IPS DF 19.7 (cell line): ENCODE data around the gene SSBP1.
"Not testable (repeated sequence)": the region's sequence is repeated elsewhere in the genome, so short reads cannot be mapped to it uniquely, and the experiment has no call there.

Source experiments
- DNase-seq: peaks from one replicate; pipeline ENCODE4 v3.0.0-alpha.2; 2013; ENCODE audit warnings: low read depth, low spot score

The SSBP1 gene

GRCh38 chr7:141737836-141738591, at the start of gene SSBP1:
Gene SSBP1 (plus strand): TSS chr7:141738358. CDS start chr7:141739167, 809 bp downstream.
- peak; percentile 90 for DNase-seq

GRCh38 chr7:141689072-141689825, 48.9 kb upstream of the SSBP1 start:
- DNase-seq, result not testable (repeated sequence)

GRCh38 chr7:141691540-141691939, 46.6 kb upstream of the SSBP1 start:
- DNase-seq, result no peak

GRCh38 chr7:141691961-141692360, 46.2 kb upstream of the SSBP1 start:
- DNase-seq, result no peak

- no peak for DNase-seq
Observed at GRCh38 chr7:141693082-141693481, 45.1 kb upstream of the SSBP1 start.

- no peak for DNase-seq
Observed at GRCh38 chr7:141695803-141696289, 42.3 kb upstream of the SSBP1 start.

- no peak for DNase-seq
Observed at GRCh38 chr7:141696348-141696747, 41.8 kb upstream of the SSBP1 start.

GRCh38 chr7:141697211-141697871, 40.8 kb upstream of the SSBP1 start:
- no peak for DNase-seq

GRCh38 chr7:141698247-141699015, 39.7 kb upstream of the SSBP1 start:
- DNase-seq, result no peak

GRCh38 chr7:141699860-141700259, 38.3 kb upstream of the SSBP1 start:
- DNase-seq, result no peak

- no peak for DNase-seq
Observed at GRCh38 chr7:141700296-141700847, 37.8 kb upstream of the SSBP1 start.

- DNase-seq, result no peak
Observed at GRCh38 chr7:141700848-141701371, 37.2 kb upstream of the SSBP1 start.

GRCh38 chr7:141701489-141702046, 36.6 kb upstream of the SSBP1 start:
- DNase-seq, result no peak

- no peak for DNase-seq
Observed at GRCh38 chr7:141702047-141702567, 36.1 kb upstream of the SSBP1 start, which contains the start of gene DENND11. Gene DENND11 (minus strand): TSS chr7:141702166. CDS start chr7:141702153, 13 bp downstream.

- no peak for DNase-seq
Observed at GRCh38 chr7:141702892-141703291, 35.3 kb upstream of the SSBP1 start.

- no peak for DNase-seq
Observed at GRCh38 chr7:141704112-141704511, 34.0 kb upstream of the SSBP1 start.

- DNase-seq, result no peak
Observed at GRCh38 chr7:141704741-141705140, 33.4 kb upstream of the SSBP1 start.

- DNase-seq, result no peak
Observed at GRCh38 chr7:141706239-141707064, 31.7 kb upstream of the SSBP1 start.

- no peak for DNase-seq
Observed at GRCh38 chr7:141708351-141708750, 29.8 kb upstream of the SSBP1 start, which contains the start of gene WEE2. Gene WEE2 (plus strand): TSS chr7:141708353. CDS start chr7:141708759, 406 bp downstream.
